ENCODE measurements around the gene PROM1.

PROM1 gene

DNA sequence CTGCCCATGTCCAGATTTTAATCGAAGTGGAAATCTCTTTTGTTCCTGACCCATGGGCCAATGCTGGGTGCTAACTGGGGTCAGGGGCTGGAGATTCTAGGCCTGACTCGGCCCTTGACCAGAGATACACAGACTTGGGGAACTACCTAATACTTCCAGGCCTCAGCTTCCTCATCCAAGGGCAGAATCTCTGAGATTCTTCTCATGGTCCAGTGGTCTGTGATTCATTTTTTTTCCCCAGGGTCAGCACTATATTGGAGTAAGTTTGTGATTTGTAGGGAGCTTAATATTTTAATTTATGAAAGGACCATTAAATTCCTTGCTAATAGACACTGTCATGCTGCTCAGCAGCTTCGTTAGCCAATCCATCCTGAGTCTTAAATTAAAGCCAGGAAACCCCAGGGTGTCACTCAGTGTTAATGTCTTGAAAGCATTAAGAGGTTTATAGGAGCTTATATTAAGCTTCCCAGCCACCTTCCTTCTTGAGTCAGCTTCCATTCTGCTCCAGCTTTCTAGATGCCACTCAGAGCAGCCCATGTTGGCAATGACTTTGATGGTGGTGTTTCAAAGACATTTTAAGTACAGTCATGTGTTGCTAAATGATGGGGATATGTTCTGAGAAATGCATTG is 27.0 kb upstream of the PROM1 start:
- Histone ChIP-seq H3K27ac (ENCODE audit: low read length) (no peak overlapping the region), H2AFZ (ENCODE audit: low read length) (no peak overlapping the region), H3K79me2 (ENCODE audit: low read length) (no peaks in the 10 kb centered on the region), H3K9me3 (replicated peaks; ENCODE audit: insufficient read depth, low read length) (no peaks in the 10 kb centered on the region), H3K4me3 (ENCODE audit: low read length) (no peak overlapping the region), H3K36me3 (replicated peaks; ENCODE audit: insufficient read depth, low read length) (no peaks in the 10 kb centered on the region), H3K4me1 (ENCODE audit: low read length) (no peaks in the 10 kb centered on the region), H3K9me2 (replicated peaks; ENCODE audit: insufficient read depth, low read length) (no peaks in the 10 kb centered on the region), H3K4me2 (ENCODE audit: low read depth, low read length) (no peak overlapping the region), H3K9ac (ENCODE audit: low read length) (no peak overlapping the region), H3F3A (ENCODE audit: insufficient read depth, low read length) (no peaks in the 10 kb centered on the region), H4K20me1 (ENCODE audit: insufficient read depth, low read length) (no peaks in the 10 kb centered on the region), H3K27me3 (replicated peaks; ENCODE audit: insufficient read depth, low read length) (no peaks in the 10 kb centered on the region)
- TF ChIP-seq, protein P1, sequence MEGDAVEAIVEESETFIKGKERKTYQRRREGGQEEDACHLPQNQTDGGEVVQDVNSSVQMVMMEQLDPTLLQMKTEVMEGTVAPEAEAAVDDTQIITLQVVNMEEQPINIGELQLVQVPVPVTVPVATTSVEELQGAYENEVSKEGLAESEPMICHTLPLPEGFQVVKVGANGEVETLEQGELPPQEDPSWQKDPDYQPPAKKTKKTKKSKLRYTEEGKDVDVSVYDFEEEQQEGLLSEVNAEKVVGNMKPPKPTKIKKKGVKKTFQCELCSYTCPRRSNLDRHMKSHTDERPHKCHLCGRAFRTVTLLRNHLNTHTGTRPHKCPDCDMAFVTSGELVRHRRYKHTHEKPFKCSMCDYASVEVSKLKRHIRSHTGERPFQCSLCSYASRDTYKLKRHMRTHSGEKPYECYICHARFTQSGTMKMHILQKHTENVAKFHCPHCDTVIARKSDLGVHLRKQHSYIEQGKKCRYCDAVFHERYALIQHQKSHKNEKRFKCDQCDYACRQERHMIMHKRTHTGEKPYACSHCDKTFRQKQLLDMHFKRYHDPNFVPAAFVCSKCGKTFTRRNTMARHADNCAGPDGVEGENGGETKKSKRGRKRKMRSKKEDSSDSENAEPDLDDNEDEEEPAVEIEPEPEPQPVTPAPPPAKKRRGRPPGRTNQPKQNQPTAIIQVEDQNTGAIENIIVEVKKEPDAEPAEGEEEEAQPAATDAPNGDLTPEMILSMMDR (IDR thresholded peaks at IDR 0.05; ENCODE audit: low read length) = no peak
- TF ChIP-seq EZH2 (optimal IDR thresholded peaks at IDR 0.05; ENCODE audit: low read depth, low read length) (no peak), EZH2phosphoT487 (IDR thresholded peaks at IDR 0.05; ENCODE audit: low read length) (no peak)
- no peak for DNase-seq

DNA sequence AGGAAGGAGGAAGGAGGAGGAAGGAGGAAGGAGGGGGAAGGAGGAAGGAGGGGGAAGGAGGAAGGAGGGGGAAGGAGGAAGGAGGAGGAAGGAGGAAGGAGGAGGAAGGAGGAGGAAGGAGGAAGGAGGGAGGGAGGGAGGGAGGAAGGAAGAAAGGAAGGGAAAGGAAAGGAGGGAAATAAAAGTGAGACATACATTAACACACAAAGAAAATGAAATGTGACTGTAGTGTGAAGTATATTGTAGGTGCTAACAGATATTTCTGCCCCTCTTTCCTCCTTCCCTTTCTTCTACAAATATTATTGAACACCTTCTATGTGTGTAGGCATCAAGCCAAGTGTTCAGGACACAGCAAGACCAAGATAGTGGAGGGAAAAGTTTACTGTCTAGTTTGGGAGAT is 26.4 kb upstream of the PROM1 start:
- no peak overlapping the region for H3K9ac ChIP-seq (ENCODE audit: low read length)
- no peaks in the 10 kb centered on the region for H3F3A ChIP-seq (ENCODE audit: insufficient read depth, low read length)
- H3K27me3 ChIP-seq (replicated peaks; ENCODE audit: insufficient read depth, low read length) = no peaks in the 10 kb centered on the region
- no peaks in the 10 kb centered on the region for H3K4me1 ChIP-seq (ENCODE audit: low read length)
- H3K36me3 ChIP-seq (replicated peaks; ENCODE audit: insufficient read depth, low read length) = no peaks in the 10 kb centered on the region
- H4K20me1 ChIP-seq (ENCODE audit: insufficient read depth, low read length) = no peaks in the 10 kb centered on the region
- no peak overlapping the region for H3K4me3 ChIP-seq (ENCODE audit: low read length)
- H3K27ac ChIP-seq (ENCODE audit: low read length) = no peak overlapping the region
- H3K9me2 ChIP-seq (replicated peaks; ENCODE audit: insufficient read depth, low read length) = no peaks in the 10 kb centered on the region
- no peak for TF ChIP-seq EZH2phosphoT487 (IDR thresholded peaks at IDR 0.05; ENCODE audit: low read length)
- TF ChIP-seq EZH2 (optimal IDR thresholded peaks at IDR 0.05; ENCODE audit: low read depth, low read length) = no peak
- TF ChIP-seq, protein P1 (IDR thresholded peaks at IDR 0.05; ENCODE audit: low read length) = no peak
- DNase-seq = no peak
- H3K9me3 ChIP-seq (replicated peaks; ENCODE audit: insufficient read depth, low read length) = no peaks in the 10 kb centered on the region
- H3K79me2 ChIP-seq (ENCODE audit: low read length) = no peaks in the 10 kb centered on the region
- H3K4me2 ChIP-seq (ENCODE audit: low read depth, low read length) = no peak overlapping the region
- H2AFZ ChIP-seq (ENCODE audit: low read length) = no peak overlapping the region

DNA sequence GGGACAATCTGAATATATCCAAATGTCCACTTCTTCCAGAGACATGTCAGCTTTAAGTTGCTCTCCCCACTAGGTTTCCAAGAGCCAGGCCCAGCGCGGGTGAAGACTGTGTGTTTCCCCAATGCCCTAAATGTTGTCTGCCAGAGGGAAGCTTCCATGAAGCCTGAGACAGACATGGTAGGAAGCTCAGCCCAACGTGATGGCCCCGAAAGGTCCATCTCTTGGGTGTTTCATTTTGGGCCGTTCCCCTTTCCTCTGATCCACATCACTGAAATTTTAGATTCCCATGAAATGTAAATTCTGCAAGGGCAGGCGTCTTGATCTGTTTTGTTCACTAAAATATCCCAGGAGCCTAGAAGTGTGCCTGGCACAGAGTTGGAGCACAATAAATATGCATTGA is 25.4 kb upstream of the PROM1 start:
- no peaks in the 10 kb centered on the region for H3K9me3 ChIP-seq (replicated peaks; ENCODE audit: insufficient read depth, low read length)
- H3K79me2 ChIP-seq (ENCODE audit: low read length) = no peaks in the 10 kb centered on the region
- H4K20me1 ChIP-seq (ENCODE audit: insufficient read depth, low read length) = no peaks in the 10 kb centered on the region
- no peak overlapping the region for H3K4me3 ChIP-seq (ENCODE audit: low read length)
- TF ChIP-seq EZH2phosphoT487 (IDR thresholded peaks at IDR 0.05; ENCODE audit: low read length) (no peak), EZH2 (optimal IDR thresholded peaks at IDR 0.05; ENCODE audit: low read depth, low read length) (no peak)
- TF ChIP-seq, protein P1 (IDR thresholded peaks at IDR 0.05; ENCODE audit: low read length) = no peak
- no peaks in the 10 kb centered on the region for H3K9me2 ChIP-seq (replicated peaks; ENCODE audit: insufficient read depth, low read length)
- no peak overlapping the region for H3K9ac ChIP-seq (ENCODE audit: low read length)
- no peaks in the 10 kb centered on the region for H3F3A ChIP-seq (ENCODE audit: insufficient read depth, low read length)
- no peaks in the 10 kb centered on the region for H3K4me1 ChIP-seq (ENCODE audit: low read length)
- no peaks in the 10 kb centered on the region for H3K36me3 ChIP-seq (replicated peaks; ENCODE audit: insufficient read depth, low read length)
- H3K27ac ChIP-seq (ENCODE audit: low read length) = no peak overlapping the region
- no peak overlapping the region for H3K4me2 ChIP-seq (ENCODE audit: low read depth, low read length)
- no peak overlapping the region for H2AFZ ChIP-seq (ENCODE audit: low read length)
- DNase-seq = no peak
- H3K27me3 ChIP-seq (replicated peaks; ENCODE audit: insufficient read depth, low read length) = no peaks in the 10 kb centered on the region
